Fibroblast of lung (primary cell): ENCODE data around the gene BAIAP3.

ENCODE experiments used
- CTCF ChIP-seq, 2 donors: IDR thresholded peaks in 1 of 2; conservative IDR thresholded peaks in 1 of 2; 1 replicate in 1 of 2; 2 replicates in 1 of 2; pipeline ENCODE4 v1.5.1; 2011 to 2012; ENCODE audit warnings: low read length in 2 of 2, control low read depth in 1 of 2, inconsistent platforms in 1 of 2, low read depth in 1 of 2, mild to moderate bottlenecking in 1 of 2
- EZH2 ChIP-seq: IDR thresholded peaks from 2 replicates; pipeline ENCODE4 v1.5.1; 2012; ENCODE audit warnings: low read length, control low read depth, mild to moderate bottlenecking; ENCODE audit errors: missing control alignments

GRCh38 chr16:1355591-1355990, 22.1 kb downstream of the BAIAP3 start:
- no peak for TF ChIP-seq CTCF (conservative IDR thresholded peaks at IDR 0.05 in 1 of 2, IDR thresholded peaks at IDR 0.05 in 1 of 2; ENCODE audit: low read depth in 1 of 2, low read length in 2 of 2)
- TF ChIP-seq EZH2 = no peak
